ENCODE results near the gene FADS3. TPM values are rescaled to one million over a fixed set of nuclear protein-coding genes. Genes with fewer than 3 reads are reported as not detected.

Gene FADS3
- total and polyA plus RNA-seq, 2 of the 13 experiments (the other 11 are each of a cell fraction or from before 2014, with no cell fraction given): 13.4 to 23.2 TPM

DNA sequence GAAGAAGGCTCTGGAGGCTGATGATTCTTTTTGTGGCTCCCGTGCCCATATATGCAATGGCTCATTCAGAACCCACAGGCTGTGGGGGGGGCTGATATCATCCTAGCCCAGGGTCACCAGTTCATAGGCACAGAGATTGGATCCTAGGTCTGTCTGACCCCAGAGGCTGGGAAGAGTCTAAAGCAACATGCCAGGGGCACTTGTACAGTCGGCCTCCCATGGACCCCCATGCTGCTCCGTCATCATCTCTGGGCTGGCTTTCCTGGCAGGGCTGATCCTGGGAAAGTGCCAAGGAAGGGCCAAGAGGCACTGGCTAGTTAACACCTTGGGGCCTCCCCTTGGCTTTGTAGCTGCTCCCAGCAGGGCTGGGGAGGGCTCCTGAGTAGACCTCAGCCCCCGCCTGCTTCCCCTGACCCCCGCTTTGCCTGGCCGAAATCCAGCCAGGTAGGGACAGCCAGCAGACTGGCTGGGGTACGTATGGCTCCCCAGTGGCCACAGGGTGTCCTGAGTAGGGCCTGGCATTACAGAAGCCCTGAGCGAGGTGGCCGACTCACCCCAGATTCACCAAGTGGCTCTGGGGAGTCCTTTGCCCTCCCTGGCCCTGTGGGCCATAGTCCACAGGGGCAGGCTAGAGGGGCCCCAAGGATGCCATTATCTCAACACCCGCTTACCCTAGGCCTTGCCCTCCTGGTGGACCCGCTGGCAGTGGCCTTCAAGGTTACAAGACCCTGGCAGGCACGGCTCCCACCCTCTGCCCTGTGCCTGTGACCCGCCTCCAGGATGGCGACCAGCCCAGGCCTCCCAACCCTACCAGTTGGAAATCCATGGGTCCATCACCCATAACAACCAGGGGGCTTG lies 22.5 kb downstream of the FADS3 start (continued):
- TF ChIP-seq, protein P1, sequence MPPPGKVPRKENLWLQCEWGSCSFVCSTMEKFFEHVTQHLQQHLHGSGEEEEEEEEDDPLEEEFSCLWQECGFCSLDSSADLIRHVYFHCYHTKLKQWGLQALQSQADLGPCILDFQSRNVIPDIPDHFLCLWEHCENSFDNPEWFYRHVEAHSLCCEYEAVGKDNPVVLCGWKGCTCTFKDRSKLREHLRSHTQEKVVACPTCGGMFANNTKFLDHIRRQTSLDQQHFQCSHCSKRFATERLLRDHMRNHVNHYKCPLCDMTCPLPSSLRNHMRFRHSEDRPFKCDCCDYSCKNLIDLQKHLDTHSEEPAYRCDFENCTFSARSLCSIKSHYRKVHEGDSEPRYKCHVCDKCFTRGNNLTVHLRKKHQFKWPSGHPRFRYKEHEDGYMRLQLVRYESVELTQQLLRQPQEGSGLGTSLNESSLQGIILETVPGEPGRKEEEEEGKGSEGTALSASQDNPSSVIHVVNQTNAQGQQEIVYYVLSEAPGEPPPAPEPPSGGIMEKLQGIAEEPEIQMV (CRISPR knock-in tag; IDR thresholded peaks at IDR 0.05; ENCODE audit: low read depth): no peak
- TF ChIP-seq POLR2A (IDR thresholded peaks at IDR 0.05; ENCODE audit: insufficient read depth in 1 of 2, low read depth in 2 of 2, low read length in 2 of 2) (peak in 1 of 2 experiments; percentile 32; a peak in 1 of 4 replicates), ZNF12 (CRISPR knock-in tag; IDR thresholded peaks at IDR 0.05) (no peak), THYN1 (CRISPR knock-in tag; IDR thresholded peaks at IDR 0.05; ENCODE audit: borderline replicate concordance, low read depth) (no peak), SP4 (CRISPR knock-in tag; IDR thresholded peaks at IDR 0.05) (no peak), ZNF460 (CRISPR knock-in tag; IDR thresholded peaks at IDR 0.05; ENCODE audit: borderline replicate concordance) (no peak), NR2F2 (IDR thresholded peaks at IDR 0.05; ENCODE audit: borderline replicate concordance, low read depth) (no peak)
- TF ChIP-seq, protein P2, sequence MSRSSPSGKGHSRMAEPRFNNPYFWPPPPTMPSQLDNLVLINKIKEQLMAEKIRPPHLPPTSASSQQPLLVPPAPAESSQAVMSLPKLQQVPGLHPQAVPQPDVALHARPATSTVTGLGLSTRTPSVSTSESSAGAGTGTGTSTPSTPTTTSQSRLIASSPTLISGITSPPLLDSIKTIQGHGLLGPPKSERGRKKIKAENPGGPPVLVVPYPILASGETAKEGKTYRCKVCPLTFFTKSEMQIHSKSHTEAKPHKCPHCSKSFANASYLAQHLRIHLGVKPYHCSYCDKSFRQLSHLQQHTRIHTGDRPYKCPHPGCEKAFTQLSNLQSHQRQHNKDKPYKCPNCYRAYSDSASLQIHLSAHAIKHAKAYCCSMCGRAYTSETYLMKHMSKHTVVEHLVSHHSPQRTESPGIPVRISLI (CRISPR knock-in tag; IDR thresholded peaks at IDR 0.05; ENCODE audit: borderline replicate concordance): no peak
- TF ChIP-seq, protein P3, sequence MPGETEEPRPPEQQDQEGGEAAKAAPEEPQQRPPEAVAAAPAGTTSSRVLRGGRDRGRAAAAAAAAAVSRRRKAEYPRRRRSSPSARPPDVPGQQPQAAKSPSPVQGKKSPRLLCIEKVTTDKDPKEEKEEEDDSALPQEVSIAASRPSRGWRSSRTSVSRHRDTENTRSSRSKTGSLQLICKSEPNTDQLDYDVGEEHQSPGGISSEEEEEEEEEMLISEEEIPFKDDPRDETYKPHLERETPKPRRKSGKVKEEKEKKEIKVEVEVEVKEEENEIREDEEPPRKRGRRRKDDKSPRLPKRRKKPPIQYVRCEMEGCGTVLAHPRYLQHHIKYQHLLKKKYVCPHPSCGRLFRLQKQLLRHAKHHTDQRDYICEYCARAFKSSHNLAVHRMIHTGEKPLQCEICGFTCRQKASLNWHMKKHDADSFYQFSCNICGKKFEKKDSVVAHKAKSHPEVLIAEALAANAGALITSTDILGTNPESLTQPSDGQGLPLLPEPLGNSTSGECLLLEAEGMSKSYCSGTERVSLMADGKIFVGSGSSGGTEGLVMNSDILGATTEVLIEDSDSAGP (CRISPR knock-in tag; IDR thresholded peaks at IDR 0.05; ENCODE audit: borderline replicate concordance): no peak
